Measurements from ENCODE around the gene PRR14L.
"Not testable (repeated sequence)": the region's sequence is repeated elsewhere in the genome, so short reads cannot be mapped to it uniquely, and the experiment has no call there.

The PRR14L gene

DNA sequence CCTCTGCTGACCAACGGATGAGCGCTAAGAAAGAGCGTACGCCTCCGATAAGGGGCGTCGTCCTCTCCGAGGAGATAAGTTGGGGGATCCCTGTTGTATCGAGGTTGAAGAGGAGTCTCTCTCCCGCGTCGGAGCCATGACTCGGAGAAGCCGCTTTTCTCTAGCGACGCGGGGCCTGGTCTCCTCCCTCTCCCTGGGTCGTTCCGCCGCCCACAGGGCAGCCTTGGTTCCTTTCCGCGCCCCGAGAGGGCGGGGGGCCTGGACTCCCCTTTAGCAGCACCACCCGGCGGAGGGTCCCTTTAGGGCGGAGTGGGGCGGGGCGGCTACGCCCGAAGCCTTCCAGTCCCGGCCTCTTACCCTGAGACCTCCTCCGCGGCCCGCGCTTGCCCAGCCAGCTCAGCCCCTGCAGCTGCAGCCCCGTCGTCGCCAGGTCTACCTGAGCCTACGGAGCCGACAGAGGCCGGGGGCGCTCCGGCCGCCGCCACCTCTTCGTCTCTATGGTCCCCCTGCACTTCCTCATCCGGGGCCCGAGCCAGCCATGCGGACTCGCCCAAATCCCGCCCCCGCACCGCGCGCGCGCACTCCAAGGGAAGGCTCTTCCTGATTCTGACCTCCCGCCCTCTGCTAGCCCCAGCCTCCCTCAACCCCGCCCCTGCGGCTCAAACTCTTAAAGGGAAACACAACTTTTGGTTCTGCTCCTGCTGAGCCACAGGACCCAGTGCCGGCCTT is at the start of gene PRR14L:
Gene PRR14L, minus strand, starts transcription at position 497 of the 729 bp plus-strand sequence. CDS start 11,272 bp downstream, outside the sequence.
- DNase-seq: peak; percentile 50

DNA sequence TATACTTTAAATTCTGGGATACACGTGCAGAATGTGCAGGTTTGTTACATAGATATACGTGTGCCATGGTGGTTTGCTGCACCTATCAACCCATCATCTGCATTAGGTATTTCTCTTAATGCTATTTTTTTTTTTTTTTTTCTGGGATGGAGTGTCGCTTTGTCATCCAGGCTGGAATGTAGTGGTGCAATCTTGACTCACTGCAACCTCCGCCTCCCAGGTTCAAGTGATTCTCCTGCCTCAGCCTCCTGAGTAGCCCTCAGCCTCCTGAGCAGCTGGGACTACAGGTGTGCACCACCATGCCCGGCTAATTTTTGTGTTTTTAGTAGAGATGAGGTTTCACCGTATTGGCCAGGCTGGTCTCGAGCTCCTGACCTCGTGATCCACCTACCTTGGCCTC is 49.4 kb upstream of the PRR14L start:
- not testable (repeated sequence) for DNase-seq

GRCh38 chr22:31790240-31790639 is 40.3 kb upstream of the PRR14L start:
- no peak for DNase-seq

GRCh38 chr22:31789803-31790202 is 39.9 kb upstream of the PRR14L start:
- DNase-seq: no peak

GRCh38 chr22:31776231-31776630 is 26.3 kb upstream of the PRR14L start:
- DNase-seq: no peak

- DNase-seq: no peak
These were observed 23.5 kb upstream of the PRR14L start for GRCh38 chr22:31773416-31773815.

GRCh38 chr22:31768422-31769059 is 18.6 kb upstream of the PRR14L start:
- no peak for DNase-seq

GRCh38 chr22:31764785-31765184 is 14.9 kb upstream of the PRR14L start:
- DNase-seq: no peak

GRCh38 chr22:31758860-31759259 is 8.9 kb upstream of the PRR14L start:
- not testable (repeated sequence) for DNase-seq

- no peak for DNase-seq
These were observed 7.3 kb upstream of the PRR14L start for GRCh38 chr22:31757265-31757664.

- no peak for DNase-seq
These were observed 4.9 kb upstream of the PRR14L start for GRCh38 chr22:31754813-31755212.

DNA sequence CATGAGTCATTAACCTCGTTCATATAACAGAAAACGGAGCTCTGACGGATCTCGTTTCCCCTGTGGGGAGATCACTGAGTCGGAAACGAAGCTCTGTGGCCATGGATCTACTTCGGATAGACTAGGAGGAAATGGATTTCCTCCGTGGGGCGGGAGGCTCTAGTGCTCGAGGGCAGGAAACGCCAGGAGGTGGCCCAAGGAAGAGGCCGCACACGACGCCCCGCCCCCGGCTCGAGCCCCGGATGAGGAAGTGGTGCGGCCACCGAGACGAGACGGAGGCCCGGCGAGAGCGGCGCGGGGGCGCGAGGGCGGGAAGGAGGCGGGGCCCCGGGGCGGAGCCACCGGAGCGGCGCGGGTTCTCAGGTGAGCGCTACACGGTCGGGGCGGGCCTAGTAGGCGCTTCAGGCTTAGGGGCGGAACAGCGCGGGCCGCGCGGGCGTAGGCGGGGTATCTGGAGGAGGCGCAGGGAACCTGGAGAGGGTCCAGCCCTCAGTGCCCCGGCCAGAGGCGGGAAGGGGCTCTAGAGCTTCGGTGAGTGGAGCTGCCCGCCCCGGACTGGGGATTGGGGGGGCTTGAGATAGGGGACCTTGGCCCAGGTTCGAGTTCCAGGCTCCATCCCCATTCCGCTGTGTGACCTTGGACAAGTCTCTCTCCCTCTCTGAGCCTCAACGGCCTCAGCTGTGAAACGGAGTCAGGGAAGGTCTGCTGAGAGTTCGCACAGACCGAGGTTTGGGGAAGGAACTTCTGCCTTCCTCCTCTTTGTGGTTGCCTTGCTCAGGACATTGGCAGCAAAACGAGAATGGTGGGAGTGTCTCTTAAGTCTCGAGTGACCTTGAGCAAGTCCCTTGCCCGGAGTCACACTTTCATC is 3.9 kb upstream of the PRR14L start, which contains the start of gene DEPDC5:
Gene DEPDC5, plus strand, starts transcription at position 386 of the 868 bp plus-strand sequence. CDS start 903 bp downstream, outside the sequence.
- DNase-seq: peak; percentile 48

DNA sequence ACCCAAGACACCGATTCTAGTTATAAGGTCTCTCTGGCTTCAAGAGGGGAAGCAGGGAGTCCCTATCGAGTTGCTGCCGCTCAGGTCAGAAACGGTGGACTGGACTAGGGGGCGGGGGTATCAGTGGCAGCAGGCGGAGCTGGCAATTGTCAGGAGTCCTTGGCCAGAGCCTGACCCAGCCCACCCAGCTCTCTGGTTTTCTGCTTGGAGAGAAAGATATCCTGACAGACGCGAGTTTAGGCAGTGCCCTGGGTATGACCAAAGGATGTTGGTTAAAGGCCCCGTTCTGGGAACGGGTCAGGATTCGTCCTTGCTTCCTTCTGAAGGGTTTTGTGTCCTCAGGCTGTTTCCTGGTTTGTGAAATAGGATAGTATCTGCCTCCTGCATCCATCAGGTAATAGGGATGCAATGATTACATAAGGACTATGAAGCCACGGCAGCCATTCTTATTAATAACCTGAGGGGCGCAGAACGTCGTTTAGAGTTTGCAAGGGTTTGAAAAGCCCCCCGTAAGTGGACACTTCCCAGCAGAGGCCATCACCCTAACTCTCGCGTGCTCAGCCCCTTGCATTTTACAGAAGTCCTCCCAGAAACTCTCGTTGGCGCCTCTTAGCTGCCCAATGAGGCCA is 3.2 kb upstream of the PRR14L start:
- DNase-seq: no peak

DNA sequence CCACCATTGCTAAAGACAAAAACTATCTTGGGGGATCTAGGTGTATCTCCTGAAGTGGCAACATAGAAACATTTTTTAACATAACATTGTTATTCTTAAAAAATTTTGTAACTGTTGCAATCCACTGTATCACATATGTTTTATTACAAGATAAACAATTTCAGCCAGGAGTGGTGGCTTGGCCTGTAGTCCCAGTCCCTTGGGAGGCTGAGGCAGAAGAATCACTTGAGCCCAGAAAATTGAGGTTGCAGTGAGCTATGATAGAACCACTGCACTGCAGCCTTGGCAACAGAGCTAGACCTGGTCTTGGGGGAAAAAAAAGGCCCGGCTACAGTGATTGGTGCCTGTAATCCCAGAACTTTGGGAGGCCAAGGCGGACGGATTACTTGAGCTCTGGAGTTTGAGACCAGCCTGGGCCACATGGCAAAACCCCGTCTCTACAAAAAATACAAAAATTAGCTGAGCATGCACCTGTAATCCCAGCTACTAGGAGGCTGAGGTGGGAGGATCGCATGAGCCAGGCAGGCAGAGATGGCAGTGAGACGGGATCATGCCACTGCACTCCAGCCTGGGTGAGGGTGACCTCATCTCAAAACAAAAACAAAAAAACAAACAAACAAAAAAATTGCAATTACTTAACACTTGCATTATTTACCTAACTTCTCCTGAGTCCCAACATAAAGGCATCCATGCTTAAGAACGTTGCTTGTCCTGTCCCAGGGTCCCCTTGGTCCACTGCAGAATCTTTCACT is 2.3 kb upstream of the PRR14L start:
- DNase-seq: no peak

DNA sequence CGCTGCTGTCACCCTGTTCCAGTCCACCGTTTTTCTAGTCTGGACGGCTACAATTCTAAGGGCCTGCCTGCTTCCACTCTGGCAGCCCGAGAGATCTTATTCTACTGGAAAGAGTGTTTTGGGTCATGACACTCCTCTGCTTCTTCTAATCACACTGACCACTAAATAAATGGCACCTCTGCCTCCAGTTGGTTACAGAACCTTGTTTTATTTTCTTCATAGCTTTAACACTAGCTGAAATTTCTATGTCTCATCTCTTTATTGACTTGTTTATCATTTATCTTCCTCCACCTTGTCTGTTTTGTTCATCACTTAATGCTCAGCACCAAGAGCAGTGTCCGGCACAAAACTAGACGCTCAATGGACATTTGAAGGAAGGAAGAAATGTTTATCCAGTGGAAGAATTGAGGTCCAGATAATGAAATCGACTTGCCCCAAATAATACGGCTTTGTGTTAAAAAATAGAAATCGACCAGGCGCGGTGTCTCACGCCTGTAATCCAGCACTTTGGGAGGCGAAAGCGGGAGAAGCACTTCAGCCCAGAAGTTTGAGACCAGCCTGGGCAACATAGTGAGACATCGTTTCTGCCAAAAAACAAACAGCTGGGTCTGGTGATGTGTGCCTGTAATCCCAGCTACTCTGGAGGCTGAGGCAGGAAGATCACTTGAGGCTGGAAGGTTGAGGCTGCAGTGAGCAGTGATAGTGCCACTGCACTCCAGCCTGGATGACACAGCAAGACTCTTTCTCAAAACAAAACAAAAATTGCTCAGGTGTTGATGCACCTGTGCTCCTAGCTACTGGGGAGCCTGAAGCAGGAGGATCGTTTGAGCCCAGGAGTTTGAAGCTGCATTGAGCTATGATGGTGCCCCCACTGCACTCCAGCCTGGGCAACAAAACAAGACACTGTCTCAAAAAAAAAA is 693 bp upstream of the PRR14L start:
- DNase-seq: no peak

DNA sequence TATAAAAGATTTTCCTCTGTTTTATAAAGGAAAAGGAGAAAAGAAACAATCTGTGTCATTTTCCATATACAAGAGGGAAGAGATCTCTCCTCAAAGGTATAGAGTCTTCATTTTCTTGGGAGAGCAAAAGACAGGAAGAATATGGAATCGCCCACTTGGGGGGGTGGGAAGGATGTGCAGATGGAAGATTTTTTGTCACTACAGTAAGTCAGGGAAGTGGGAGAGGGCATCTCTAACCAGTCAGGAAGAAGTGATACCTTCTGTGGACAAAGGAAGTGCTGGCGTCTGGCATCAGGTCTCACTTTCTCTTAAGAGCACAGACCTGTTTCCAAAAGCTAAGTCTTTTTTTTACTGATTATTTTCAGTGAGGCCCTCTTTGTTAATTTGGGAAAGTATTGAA is 1.4 kb downstream of the PRR14L start:
- DNase-seq: no peak

DNA sequence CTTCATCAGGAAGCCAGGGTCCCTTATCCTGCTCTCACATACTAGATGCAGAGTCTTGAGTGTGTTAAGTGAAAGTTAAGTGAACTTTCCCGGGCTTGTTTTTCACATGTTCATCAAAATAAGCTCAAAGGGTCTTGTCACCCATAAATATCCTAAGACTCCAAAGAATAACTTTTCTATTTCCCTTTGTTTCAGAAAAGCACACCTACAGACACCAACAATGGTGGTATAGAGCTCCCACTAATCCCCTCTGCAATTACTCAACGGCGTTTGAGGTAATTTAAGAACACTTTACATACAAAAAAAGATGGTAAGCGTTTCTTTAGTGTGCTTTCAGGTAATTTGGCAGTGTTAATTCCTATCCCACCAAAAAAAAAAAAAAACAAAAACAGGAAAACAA is 2.5 kb downstream of the PRR14L start:
- DNase-seq: no peak

DNA sequence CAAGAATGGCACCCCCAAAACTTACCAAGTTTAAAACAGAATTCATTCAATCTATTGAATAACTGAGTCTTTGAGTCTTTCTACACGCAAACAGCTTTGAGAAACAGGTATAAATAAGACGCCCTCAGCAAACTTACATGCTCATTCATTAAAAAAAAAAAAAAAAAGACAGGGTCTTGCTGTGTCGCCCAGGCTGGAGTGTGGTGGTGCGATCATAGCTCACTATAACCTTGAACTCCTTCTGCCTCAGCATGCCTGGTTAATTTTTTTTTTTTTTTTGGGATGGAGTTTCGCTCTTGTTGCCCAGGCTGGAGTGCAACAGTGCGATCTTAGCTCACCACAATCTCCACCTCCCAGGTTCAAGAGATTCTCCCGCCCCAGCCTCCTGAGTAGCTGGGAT is 6.1 kb downstream of the PRR14L start:
- DNase-seq: no peak

- no peak for DNase-seq
These were observed 7.2 kb downstream of the PRR14L start for GRCh38 chr22:31742682-31743081.

DNA sequence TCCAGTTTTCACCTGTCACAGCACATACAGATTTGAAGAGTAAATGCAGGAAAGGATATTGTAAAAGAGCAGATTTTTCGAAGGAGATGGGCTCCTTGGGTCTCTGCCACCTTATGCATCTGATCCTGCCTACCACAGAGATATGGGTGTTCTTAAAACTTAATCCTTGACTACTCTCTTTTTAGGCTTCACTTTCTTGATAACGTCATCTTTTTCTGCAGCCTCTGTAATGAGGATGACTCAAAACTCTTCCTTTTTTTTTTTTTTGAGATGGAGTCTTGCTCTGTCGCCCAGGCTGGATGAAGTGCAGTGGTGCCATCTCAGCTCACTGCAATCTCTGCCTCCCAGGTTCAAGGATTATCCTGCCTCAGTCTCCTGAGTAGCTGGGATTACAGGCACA is 7.8 kb downstream of the PRR14L start:
- no peak for DNase-seq

DNA sequence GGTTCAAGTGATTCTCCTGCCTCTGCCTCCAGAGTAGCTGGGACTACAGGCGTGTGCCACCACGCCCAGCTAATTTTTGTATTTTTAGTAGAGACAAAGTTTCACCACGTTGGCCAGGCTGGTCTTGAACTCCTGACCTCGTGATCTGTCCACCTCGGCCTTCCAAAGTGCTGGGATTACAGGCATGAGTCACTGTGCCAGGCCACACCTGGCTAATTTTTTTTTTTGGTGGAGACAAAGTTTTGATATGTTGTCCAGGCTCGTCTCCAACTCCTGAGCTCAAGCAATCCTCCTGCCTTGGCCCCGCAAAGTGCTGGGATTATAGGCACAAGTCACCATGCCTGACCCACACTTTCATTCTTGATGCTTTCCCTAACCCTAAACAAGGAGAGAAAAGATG is 9.6 kb downstream of the PRR14L start:
- DNase-seq: not testable (repeated sequence)

All from NCI-H1417 treated with DMSO at 0.1 percent for 48 hours (cell line).